PFSK-1 (cell line): ENCODE measurements around the gene SP6.

Experiments
- FOXP2 ChIP-seq: optimal IDR thresholded peaks from 2 replicates; pipeline ENCODE3; 2011; ENCODE audit warnings: borderline replicate concordance, control low read depth, inconsistent platforms; ENCODE audit not compliant: insufficient read depth; ENCODE audit errors: extremely low read length, extremely low read depth
- TAF1 ChIP-seq: IDR thresholded peaks from 2 replicates; pipeline ENCODE4 v1.6.1; 2012; ENCODE audit warnings: low read length, control low read depth, borderline replicate concordance; ENCODE audit not compliant: insufficient read depth

DNA sequence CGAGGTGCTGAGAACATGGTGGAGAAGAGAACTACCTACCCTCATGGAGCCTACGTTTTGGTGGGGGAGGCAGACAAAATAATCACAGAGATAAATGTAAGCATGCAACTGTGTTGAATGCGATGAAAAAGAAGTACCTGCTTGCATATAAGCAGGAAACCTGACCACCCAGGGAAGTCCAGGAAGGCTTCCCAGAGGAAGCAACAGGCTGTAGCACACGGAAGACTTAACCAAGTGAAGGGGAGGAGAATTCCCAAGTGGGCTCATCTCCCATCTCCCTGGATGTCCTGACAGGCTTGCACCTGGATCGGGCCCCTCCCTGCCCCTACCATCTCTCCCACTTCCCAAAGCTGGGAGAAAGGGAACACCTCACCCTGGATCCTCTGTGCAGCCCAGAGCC, 11.9 kb downstream of the SP6 start:
- TF ChIP-seq FOXP2 (no peak), TAF1 (no peak)
